ENCODE measurements around the gene MINDY4.

- TF ChIP-seq, protein P1, sequence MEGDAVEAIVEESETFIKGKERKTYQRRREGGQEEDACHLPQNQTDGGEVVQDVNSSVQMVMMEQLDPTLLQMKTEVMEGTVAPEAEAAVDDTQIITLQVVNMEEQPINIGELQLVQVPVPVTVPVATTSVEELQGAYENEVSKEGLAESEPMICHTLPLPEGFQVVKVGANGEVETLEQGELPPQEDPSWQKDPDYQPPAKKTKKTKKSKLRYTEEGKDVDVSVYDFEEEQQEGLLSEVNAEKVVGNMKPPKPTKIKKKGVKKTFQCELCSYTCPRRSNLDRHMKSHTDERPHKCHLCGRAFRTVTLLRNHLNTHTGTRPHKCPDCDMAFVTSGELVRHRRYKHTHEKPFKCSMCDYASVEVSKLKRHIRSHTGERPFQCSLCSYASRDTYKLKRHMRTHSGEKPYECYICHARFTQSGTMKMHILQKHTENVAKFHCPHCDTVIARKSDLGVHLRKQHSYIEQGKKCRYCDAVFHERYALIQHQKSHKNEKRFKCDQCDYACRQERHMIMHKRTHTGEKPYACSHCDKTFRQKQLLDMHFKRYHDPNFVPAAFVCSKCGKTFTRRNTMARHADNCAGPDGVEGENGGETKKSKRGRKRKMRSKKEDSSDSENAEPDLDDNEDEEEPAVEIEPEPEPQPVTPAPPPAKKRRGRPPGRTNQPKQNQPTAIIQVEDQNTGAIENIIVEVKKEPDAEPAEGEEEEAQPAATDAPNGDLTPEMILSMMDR (conservative IDR thresholded peaks at IDR 0.05; ENCODE audit: low read depth, low read length), result no peak
- TF ChIP-seq EZH2 (IDR thresholded peaks at IDR 0.05; ENCODE audit: low read length, unreplicated experiment), result no peak
Measured at GRCh38 chr7:30735631-30736030, 35.6 kb upstream of the MINDY4 start.

Measured in PC-3 (cell line).